Measurements from ENCODE around the gene FZR1.
"Not testable (repeated sequence)": the region's sequence is repeated elsewhere in the genome, so short reads cannot be mapped to it uniquely, and the experiment has no call there.

Gene FZR1

GRCh38 chr19:3496392-3497273, 9.5 kb upstream of the FZR1 start:
- DNase-seq: no peak
- ATAC-seq: no peak

GRCh38 chr19:3497757-3498520, 8.2 kb upstream of the FZR1 start:
- DNase-seq (no peak), ATAC-seq (no peak)

- no peak for ATAC-seq
These were observed 6.2 kb upstream of the FZR1 start for GRCh38 chr19:3499738-3500428.

GRCh38 chr19:3500429-3501101, 5.5 kb upstream of the FZR1 start, which contains the start of gene DOHH:
Gene DOHH, minus strand, starts transcription at chr19:3500674. Its CDS starts 3,860 bp downstream, at chr19:3496814.
- ATAC-seq (peak; percentile 82), DNase-seq (peak; percentile 96)

More at GRCh38 chr19:3499738-3500428, 6.2 kb upstream of the FZR1 start:
- DNase-seq: no peak

GRCh38 chr19:3501780-3502179, 4.3 kb upstream of the FZR1 start:
- no peak for DNase-seq
- ATAC-seq: no peak

- ATAC-seq (no peak), DNase-seq (no peak)
These were observed 3.0 kb upstream of the FZR1 start for GRCh38 chr19:3503036-3503572.

GRCh38 chr19:3504735-3505134, 1.4 kb upstream of the FZR1 start:
- ATAC-seq (no peak), DNase-seq (no peak)

- DNase-seq (peak; percentile 41), ATAC-seq (no peak)
These were observed 551 bp downstream of the FZR1 start for GRCh38 chr19:3506384-3507340.

- peak; percentile 35 for DNase-seq
- ATAC-seq: no peak
These were observed 1.4 kb downstream of the FZR1 start for GRCh38 chr19:3507371-3508120.

GRCh38 chr19:3508121-3508661, 2.1 kb downstream of the FZR1 start:
- ATAC-seq, DNase-seq: not testable (repeated sequence)

GRCh38 chr19:3508771-3509535, 2.8 kb downstream of the FZR1 start:
- peak; percentile 34 for DNase-seq
- no peak for ATAC-seq

- DNase-seq: peak; percentile 68
- ATAC-seq: peak; percentile 48
These were observed 3.5 kb downstream of the FZR1 start for GRCh38 chr19:3509566-3509989.

- DNase-seq (no peak), ATAC-seq (no peak)
These were observed 4.6 kb downstream of the FZR1 start for GRCh38 chr19:3510727-3511126.

GRCh38 chr19:3511506-3512251, 5.6 kb downstream of the FZR1 start:
- ATAC-seq (no peak), DNase-seq (no peak)

GRCh38 chr19:3512562-3513228, 6.6 kb downstream of the FZR1 start:
- ATAC-seq (no peak), DNase-seq (no peak)

GRCh38 chr19:3513229-3514140, 7.4 kb downstream of the FZR1 start:
- ATAC-seq: no peak
- DNase-seq: no peak

Data from stimulated activated naive CD8-positive, alpha-beta T cell treated with anti-CD3 and anti-CD28 coated beads, Interleukin-15, Interleukin-2, amounts not matched to agents 100 U/mL and 50 U/mL, for 24 hours (primary cell).